Measurements from ENCODE around the gene SERPINB5.
"Not testable (repeated sequence)": the region's sequence is repeated elsewhere in the genome, so short reads cannot be mapped to it uniquely, and the experiment has no call there.

SERPINB5 gene, protein sequence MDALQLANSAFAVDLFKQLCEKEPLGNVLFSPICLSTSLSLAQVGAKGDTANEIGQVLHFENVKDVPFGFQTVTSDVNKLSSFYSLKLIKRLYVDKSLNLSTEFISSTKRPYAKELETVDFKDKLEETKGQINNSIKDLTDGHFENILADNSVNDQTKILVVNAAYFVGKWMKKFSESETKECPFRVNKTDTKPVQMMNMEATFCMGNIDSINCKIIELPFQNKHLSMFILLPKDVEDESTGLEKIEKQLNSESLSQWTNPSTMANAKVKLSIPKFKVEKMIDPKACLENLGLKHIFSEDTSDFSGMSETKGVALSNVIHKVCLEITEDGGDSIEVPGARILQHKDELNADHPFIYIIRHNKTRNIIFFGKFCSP

GRCh38 chr18:63476668-63477067 is at the start of gene SERPINB5:
TSS of gene SERPINB5 (plus strand) at chr18:63476958. CDS start at chr18:63484429, 7,471 bp downstream.
- DNase-seq (ENCODE audit: low spot score), result no peak

DNA sequence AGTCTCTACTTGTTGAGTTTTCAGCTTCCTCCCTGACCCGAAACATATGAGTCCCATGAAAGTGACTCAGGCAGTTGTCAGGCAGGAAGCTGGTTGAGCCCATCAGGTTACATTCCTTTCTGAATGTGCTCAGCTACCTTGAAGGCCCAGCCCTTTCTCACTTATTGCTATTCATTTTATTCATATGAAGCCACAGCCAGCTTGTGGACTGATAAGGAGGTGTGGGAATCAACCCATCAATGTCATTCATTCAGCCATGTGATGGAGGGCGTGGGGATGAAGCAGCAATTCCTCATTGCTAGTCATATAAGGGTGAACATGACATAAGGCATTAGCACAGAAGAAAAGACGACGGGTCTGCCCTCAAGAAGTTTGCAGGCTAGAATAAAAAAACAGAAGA is 49.2 kb upstream of the SERPINB5 start:
- DNase-seq (ENCODE audit: low spot score), result no peak

GRCh38 chr18:63430526-63430925 is 46.2 kb upstream of the SERPINB5 start:
- no peak for DNase-seq (ENCODE audit: low spot score)

- DNase-seq (ENCODE audit: low spot score), result no peak
These were observed 45.6 kb upstream of the SERPINB5 start for GRCh38 chr18:63431180-63431579.

DNA sequence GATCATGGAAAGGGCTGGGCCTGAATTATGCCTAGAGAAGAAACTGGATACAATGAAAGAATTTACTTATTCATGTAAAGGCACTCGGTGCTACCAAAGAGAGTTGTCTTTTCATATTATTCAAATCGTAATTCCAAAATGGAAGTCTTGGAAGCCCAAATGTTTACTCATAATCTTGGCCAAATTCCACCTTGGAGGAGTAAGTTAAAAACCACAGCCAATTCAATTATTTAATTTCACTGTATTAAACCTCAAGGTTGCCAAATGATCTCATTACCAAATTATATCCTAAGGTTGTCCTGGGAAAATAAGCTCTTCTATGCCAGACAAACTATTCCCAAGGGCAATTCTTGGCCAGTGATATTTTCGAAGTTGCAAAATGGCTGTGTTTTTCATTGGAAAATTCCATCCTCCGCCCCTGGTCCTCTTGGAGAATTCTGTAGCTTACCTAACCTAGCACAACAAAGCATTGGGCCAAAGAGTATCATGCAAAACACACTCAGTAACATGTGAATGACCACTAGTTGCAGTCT is 43.4 kb upstream of the SERPINB5 start:
- no peak for DNase-seq (ENCODE audit: low spot score)

DNA sequence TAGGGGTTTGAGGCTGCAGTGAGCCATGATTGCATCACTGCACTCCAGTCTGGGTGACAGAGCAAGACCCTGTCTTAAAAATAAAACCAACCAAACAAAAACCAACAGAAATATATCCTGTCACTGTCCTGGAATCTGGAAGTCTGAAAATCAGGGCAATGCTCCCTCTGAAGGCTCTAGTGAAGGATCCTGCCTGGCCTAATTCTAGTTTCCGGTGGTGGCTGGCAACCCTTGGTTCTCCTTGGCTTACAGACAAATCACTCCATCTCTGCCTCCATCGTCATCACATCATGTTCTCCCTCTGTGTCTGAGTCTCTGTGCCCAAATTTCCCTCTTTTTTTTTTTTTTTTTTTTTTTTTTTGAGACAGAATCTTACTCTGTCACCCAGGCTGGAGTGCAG is 38.6 kb upstream of the SERPINB5 start:
- DNase-seq (ENCODE audit: low spot score), result no peak

DNA sequence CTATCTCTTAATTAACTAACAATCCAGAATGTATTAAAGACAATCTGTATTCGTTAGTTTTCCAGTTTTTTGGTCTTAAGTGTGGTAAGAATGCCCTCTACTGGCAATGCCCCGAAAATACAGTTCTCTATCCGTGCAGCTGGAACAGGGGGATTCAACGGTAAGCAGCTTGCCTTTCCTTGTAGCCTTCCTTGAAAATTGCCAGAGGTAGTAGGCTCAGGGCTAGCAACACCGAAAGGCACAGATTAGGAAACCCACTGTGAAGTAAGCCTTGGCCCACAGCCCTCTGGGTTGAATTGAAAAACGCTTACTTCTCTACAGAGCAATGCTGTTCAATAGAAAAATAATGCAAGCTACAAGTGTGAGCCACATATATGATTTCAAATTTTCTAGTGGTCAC is 37.4 kb upstream of the SERPINB5 start:
- DNase-seq (ENCODE audit: low spot score), result peak; percentile 76

- no peak for DNase-seq (ENCODE audit: low spot score)
These were observed 36.5 kb upstream of the SERPINB5 start for GRCh38 chr18:63440219-63440618.

DNA sequence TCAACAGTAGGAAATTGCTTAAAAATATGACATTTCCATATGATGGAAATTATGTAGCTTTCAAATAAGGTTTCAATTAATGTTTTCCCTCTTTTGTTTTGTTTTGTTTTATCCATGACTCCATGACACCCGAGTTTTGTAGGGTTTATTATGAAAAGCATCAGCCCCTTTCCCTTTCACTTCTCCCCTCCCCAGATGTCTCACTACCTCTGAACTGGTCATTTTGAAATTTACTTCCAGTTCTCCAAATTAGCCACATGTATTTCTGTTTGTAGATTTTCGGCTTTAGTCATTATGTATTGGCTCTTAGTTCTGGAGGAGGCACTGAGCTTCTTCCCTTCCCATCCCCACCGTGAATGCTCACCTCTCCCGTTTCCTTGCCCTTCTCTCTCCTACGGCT is 35.9 kb upstream of the SERPINB5 start:
- no peak for DNase-seq (ENCODE audit: low spot score)

DNA sequence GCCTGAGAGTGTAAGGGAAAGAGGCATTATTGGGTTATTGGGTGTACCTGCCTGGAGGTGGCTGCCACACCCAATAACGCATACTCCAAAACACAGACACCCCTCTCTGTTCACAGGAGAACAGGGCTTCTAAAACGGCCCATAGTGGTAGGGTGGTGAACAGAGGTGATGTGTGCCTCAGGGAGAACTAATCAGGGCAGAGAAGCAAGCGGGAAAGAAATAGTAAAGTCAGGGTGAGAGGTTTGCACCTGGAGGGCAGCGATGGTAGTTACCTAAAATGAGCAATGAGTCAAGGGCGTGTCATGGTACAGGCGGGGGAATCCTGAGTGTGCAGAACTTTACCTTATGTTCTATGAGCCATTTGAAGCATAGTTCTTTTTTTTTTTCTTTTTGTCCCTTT is 32.9 kb upstream of the SERPINB5 start:
- DNase-seq (ENCODE audit: low spot score), result no peak

GRCh38 chr18:63444580-63444979 is 32.2 kb upstream of the SERPINB5 start:
- no peak for DNase-seq (ENCODE audit: low spot score)

DNA sequence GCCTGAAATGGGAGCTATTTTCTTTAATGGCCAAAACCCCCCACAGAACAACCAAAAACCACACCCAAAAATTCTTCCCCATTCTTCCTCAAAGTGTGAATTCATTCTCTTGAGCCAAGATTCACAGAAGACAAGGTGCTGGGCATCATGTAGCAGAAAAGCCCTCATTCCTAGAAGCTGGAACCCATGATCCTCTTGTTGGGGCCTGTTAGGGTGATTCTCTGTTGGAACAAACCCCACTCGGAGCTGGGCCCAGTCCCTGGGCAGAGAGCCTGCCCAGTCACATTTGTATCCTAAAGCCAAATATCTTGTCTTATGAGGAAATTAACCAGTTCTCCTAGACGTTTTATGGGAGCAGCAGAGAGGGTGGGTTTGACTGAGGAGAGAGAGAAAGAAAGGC is 31.7 kb upstream of the SERPINB5 start:
- no peak for DNase-seq (ENCODE audit: low spot score)

- DNase-seq (ENCODE audit: low spot score), result no peak
These were observed 30.5 kb upstream of the SERPINB5 start for GRCh38 chr18:63446266-63446665.

DNA sequence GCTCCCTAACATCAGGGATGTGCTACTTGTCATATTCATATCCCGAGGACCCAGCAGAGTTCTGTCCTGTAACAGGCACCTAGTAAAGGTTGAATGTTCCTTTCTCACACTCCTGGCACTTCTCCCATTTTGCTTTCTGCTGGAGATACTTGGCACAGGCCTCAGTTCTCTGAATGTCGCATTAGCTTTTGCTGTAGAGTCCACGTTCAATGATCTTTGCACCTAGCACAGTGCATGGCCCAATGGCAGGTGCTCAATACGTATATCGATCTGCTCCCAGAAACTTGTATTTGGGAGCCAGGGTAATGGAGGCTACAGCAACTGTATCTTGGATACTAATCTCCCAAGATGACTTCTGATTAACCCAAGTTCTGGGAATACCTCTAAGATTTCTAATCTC is 29.7 kb upstream of the SERPINB5 start:
- DNase-seq (ENCODE audit: low spot score), result no peak

DNA sequence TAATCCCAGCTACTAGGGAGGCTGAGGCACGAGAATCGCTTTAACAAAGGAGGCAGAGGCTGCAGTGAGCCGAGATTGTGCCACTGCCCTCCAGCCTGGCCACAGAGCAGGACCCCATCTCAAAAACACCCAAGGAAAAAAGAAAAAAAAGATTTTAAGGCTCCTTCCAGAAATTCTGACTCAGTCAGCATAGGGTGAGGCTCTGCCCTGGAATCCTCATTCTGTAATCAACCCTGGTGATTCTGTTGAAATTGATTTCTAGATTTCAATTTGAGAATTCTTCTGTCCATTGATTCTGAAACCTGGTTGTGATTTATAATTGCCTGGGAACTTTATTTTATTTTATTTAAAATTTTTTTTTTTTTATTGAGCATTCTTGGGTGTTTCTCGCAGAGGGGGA is 27.3 kb upstream of the SERPINB5 start:
- DNase-seq (ENCODE audit: low spot score), result no peak

DNA sequence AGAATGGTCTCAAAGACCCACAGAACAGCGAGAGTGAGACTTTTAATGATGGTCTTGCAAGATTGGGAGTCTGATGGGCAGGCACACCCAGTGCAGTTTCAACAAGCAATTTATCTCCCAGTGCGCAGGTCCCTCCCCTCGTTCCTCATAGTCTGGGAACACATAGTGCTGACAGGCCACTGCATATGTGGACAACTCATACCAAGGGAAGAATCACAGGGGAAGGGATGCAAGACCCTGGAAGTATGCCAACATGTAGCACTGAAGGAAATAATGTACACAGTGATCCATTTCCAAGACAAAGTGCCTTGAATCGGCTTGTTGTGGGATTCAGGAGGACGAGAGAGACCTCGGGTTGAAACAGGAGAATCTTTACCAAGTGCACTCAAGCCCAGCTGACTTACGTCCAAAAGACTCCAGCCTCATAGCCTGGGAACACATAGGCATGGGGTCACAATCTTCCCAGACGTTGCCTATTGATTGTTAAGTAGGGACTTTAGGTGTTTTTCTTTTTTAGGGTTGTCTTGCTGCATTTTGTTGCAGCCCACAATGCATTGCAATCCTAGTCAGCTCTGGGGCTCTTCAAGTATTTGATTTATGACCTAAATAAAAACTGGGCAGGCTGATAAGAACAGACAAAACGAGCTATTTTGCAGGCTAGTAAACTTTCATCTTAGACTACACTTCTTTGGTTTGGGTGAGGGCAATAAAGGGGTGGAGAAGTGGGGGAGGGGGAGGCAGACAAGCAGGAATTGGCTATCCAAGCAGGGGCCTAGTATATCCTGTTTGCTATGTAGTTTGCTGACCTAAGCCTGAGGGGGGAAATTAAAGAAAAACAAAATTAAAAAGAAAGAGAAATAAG is 24.7 kb upstream of the SERPINB5 start:
- no peak for DNase-seq (ENCODE audit: low spot score)

DNA sequence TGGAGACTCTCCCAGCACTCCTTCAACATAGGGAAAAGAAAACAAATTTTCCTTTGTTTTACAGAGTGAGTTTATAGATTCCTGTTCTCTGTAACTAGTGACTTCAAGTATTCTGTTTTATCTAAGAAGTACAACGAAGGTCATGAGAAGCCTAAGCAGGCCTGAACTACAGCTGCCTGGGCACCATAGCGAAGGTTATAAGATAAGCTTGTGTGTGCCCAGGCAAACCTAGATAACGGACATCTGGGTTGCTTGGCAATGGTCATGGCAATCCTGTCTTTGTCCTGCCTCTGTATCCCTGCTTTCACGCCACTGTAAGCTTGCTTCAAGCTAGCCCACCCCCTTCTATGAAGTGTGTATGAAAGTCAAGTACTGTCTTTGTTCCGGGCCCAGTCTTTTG is 24.0 kb upstream of the SERPINB5 start:
- DNase-seq (ENCODE audit: low spot score), result not testable (repeated sequence)

DNA sequence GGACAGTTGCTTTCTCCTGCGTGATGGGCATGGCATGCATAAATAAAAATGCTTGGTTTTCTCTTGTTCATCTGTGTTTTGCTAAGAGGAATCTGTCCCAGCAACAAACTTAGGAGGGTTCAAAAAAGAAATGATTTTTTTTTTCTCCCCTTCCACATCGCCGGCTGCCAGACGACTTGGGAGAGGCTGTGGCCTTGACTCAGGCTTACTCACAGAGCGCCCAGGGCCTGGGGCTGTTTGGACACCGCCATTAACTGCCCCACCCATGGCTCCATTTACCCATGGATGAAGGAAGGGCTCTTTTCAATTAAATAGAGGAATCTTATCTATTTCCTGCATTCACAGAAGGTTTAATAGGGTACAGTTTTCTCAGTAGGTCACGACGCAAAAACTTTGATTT is 22.3 kb upstream of the SERPINB5 start:
- no peak for DNase-seq (ENCODE audit: low spot score)

GRCh38 chr18:63457977-63458376 is 18.8 kb upstream of the SERPINB5 start:
- no peak for DNase-seq (ENCODE audit: low spot score)

DNA sequence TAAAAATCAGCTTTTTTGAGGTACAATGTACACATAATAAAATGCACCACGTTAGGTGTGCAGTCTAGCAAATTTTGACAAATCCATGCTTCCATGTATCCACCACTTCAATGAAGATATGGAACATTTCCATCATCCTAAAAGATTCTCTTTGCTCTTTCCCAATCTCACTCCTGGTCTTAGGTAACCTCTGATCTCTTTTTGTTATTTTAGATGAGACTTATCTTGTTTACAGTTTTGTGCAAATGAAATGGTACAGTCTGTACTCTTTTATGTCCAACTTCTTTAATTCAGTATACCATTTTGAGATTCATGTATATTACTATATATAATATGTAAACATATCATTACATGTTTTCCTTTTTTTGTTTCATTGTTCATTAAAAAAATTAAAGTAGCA is 16.3 kb upstream of the SERPINB5 start:
- DNase-seq (ENCODE audit: low spot score), result no peak

DNA sequence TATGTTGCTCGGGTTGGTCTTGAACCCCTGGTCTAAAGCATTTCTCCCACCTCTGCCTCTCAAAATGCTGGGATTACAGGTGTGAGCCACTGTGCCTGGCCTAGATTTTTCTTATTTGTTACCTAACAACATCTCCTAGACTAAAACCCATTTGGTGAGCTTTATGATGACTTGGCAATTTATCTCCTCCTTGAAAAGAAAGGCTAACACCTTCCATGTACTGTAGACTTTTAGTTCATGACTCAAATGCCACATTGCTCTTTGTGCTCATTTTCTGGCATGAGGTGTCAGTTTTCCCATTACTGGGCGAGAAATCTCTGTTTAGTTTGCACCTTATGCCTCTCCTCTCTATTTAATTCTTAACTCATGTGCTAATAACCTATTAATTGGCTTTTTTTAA is 12.3 kb upstream of the SERPINB5 start:
- DNase-seq (ENCODE audit: low spot score), result no peak

- DNase-seq (ENCODE audit: low spot score), result no peak
These were observed 11.7 kb upstream of the SERPINB5 start for GRCh38 chr18:63465059-63465458.

- DNase-seq (ENCODE audit: low spot score), result no peak
These were observed 9.1 kb upstream of the SERPINB5 start for GRCh38 chr18:63467699-63468098.
